Activated CD4-positive, alpha-beta memory T cell treated with anti-CD3 and anti-CD28 coated beads, Interleukin-2, amount 10 ng/mL, durations not matched to agents 7 days and 5 days (primary cell): ENCODE measurements around the gene MAN1A1. TPM values are rescaled to one million over a fixed set of nuclear protein-coding genes. Genes with fewer than 3 reads are reported as not detected.

Experiments
- CTCF ChIA-PET: fragments of 350-600 bp; sonication (Branson Sonifier 250); formaldehyde crosslinking; loops from one replicate; lab custom pipeline; 2021; ENCODE audit warnings: antibody characterized with exemption, inconsistent platforms; lab: Charles Lee
- POLR2A ChIA-PET: fragments of 350-600 bp; sonication (Branson Sonifier 250); formaldehyde crosslinking; loops from one replicate; lab custom pipeline; 2021; ENCODE audit warnings: antibody characterized with exemption; lab: Charles Lee
- DNase-seq: peaks from one replicate; pipeline ENCODE4 v3.0.0-alpha.2; 2020
- H3K27ac Mint-ChIP-seq: one replicate; pipeline ENCODE4 v1.8.0; 2021; ENCODE audit warnings: mild to moderate bottlenecking, mixed read lengths
- H3K27me3 Mint-ChIP-seq: one replicate; pipeline ENCODE4 v1.8.0; 2021; ENCODE audit warnings: mixed read lengths
- H3K36me3 Mint-ChIP-seq: one replicate; pipeline ENCODE4 v1.8.0; 2021; ENCODE audit warnings: low read depth, mixed read lengths
- H3K4me1 Mint-ChIP-seq: one replicate; pipeline ENCODE4 v1.8.0; 2021; ENCODE audit warnings: mixed read lengths
- H3K4me3 Mint-ChIP-seq: one replicate; pipeline ENCODE4 v1.8.0; 2021; ENCODE audit warnings: mild to moderate bottlenecking, mixed read lengths
- H3K9me3 Mint-ChIP-seq: one replicate; pipeline ENCODE4 v1.8.0; 2021; ENCODE audit warnings: mixed read lengths
- total RNA-seq, 2 experiments: library from RNA; stranded (reverse); gene quantifications; one replicate each; pipeline ENCODE4 v1.2.3, GENCODE V29; 2021

Gene MAN1A1
- total RNA-seq, 2 experiments from 2014 or later: 21.6 to 22.0 TPM

GRCh38 chr6:119343573-119344146 lies 5.9 kb downstream of the MAN1A1 start:
- no peak overlapping the region for H3K4me3 Mint-ChIP-seq
- no peaks in the 10 kb centered on the region for H3K9me3 Mint-ChIP-seq
- H3K36me3 Mint-ChIP-seq: peaks cover 33% of the 10 kb centered on the region
- peaks cover 74% of the 10 kb centered on the region for H3K4me1 Mint-ChIP-seq
- CTCF ChIA-PET: interaction anchor here (0.7 to 3.8 kb wide), 6 partner anchors 9 to 214 kb away, joined by 3 to 21 read pairs (median 4); no protein-coding TSS in a partner anchor
- POLR2A ChIA-PET: interaction anchor here (1.1 to 1.8 kb wide), 3 partner anchors 9 to 29 kb away, joined by 3 to 4 read pairs (median 4); no protein-coding TSS in a partner anchor
- no peak for DNase-seq
- no peak overlapping the region for H3K27ac Mint-ChIP-seq
- H3K27me3 Mint-ChIP-seq: no peaks in the 10 kb centered on the region

GRCh38 chr6:119343167-119343566 lies 6.4 kb downstream of the MAN1A1 start:
- Mint-ChIP-seq H3K4me1 (peaks cover 75% of the 10 kb centered on the region), H3K27me3 (no peaks in the 10 kb centered on the region), H3K4me3 (no peak overlapping the region), H3K27ac (no peak overlapping the region), H3K9me3 (no peaks in the 10 kb centered on the region), H3K36me3 (peaks cover 34% of the 10 kb centered on the region)
- CTCF ChIA-PET: interaction anchor here (0.7 to 3.8 kb wide), 6 partner anchors 9 to 214 kb away, joined by 3 to 21 read pairs (median 6); no protein-coding TSS in a partner anchor
- DNase-seq: no peak
- POLR2A ChIA-PET: interaction anchor here (1.1 to 2.0 kb wide), 3 partner anchors 8 to 29 kb away, joined by 3 to 6 read pairs (median 4); no protein-coding TSS in a partner anchor

DNA sequence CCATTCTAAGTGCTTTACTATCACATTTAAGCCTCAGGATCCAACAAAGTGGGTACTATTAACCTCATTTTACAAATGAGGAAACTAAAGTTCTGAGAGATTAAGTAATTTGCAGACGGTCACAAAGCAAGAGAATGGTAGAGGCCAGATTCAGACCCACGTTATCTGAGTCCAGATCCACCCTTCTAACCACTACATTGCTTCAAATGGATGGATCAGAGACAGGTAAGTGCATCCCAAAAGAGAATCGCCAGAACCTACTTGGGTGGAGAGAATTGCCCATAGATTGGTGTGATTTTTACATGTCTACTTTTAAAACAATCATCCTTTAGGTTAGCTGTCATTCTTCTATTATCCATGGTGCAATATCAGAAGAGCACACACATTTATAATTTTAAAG lies 7.1 kb downstream of the MAN1A1 start:
- ChIA-PET POLR2A (interaction anchor here (1.8 to 2.8 kb wide), 3 partner anchors 8 to 28 kb away, joined by 4 to 9 read pairs (median 6); no protein-coding TSS in a partner anchor), CTCF (interaction anchor here (1.2 to 3.8 kb wide), 3 partner anchors 8 to 213 kb away, joined by 5 to 21 read pairs (median 9); no protein-coding TSS in a partner anchor)
- H3K27ac Mint-ChIP-seq: no peak overlapping the region
- H3K4me1 Mint-ChIP-seq: peaks cover 71% of the 10 kb centered on the region
- H3K27me3 Mint-ChIP-seq: no peaks in the 10 kb centered on the region
- no peak overlapping the region for H3K4me3 Mint-ChIP-seq
- peaks cover 32% of the 10 kb centered on the region for H3K36me3 Mint-ChIP-seq
- H3K9me3 Mint-ChIP-seq: no peaks in the 10 kb centered on the region
- DNase-seq: no peak

DNA sequence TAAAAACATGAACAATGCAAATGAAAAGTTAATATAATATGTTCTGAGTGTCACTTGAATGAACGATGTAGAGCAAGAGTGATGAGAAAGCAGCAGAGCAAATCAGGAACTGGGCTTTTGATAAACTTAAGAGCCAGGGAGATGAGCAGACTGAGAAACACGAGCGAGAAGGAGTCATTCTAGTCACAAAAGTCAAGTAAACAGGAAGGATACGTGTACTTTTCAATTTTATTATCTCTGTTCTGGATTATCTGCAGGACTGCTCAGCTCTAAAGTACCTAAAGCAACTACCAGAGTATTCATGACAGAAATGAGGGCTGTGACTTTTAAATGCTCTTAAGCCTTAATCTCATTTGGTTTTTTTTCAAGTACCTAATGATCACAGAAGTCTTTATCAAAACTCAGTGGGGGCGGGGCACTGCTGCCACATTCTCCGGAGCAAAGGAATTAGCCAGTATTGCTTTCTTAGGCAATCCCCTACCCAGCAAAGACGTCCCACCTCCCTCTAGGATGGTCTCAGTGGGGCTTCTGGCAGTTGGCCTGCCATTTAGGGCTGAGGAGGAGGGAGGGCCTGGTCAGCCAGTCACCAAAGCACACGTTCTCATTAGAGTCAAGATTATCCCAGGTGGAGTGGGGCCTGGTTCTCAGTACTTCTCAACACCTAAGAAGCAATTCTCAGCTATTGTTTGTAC lies 8.6 kb downstream of the MAN1A1 start:
- CTCF ChIA-PET: interaction anchor here (0.8 kb wide), 1 partner anchor 10 kb away, joined by 3 read pairs; no protein-coding TSS in a partner anchor
- no peaks in the 10 kb centered on the region for H3K27me3 Mint-ChIP-seq
- no peaks in the 10 kb centered on the region for H3K9me3 Mint-ChIP-seq
- no peak for DNase-seq
- H3K4me3 Mint-ChIP-seq: no peak overlapping the region
- POLR2A ChIA-PET: interaction anchor here (1.4 to 2.8 kb wide), 2 partner anchors 10 to 27 kb away, joined by 4 to 9 read pairs; no protein-coding TSS in a partner anchor
- H3K27ac Mint-ChIP-seq: peak overlapping the region; percentile 7
- H3K4me1 Mint-ChIP-seq: peaks cover 64% of the 10 kb centered on the region
- H3K36me3 Mint-ChIP-seq: peaks cover 28% of the 10 kb centered on the region

DNA sequence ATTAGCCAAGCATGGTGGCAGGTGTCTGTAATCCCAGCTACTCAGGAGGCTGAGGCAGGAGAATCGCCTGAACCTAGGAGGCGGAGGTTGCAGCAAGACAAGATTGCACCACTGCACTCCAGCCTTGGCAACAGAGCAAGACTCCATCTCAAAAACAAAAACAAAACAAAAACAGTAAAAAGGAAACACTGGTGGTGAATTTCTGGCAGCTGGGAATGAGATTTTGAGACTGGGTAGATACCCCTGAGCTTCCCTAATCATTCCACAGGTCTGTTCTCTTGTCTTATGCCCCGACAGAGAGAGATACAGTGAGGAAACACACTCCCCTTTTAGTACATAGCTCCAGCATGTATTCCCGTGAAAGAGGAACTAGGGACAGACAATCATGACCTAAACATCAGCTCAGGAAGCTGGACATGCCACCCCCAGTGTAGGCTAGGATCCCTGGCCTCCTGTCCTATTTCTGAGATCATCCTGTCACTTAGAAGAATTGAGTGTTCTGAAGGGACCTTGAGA lies 9.6 kb downstream of the MAN1A1 start:
- Mint-ChIP-seq H3K4me1 (peaks cover 61% of the 10 kb centered on the region), H3K36me3 (peaks cover 25% of the 10 kb centered on the region), H3K27me3 (no peaks in the 10 kb centered on the region), H3K9me3 (no peaks in the 10 kb centered on the region), H3K4me3 (no peak overlapping the region), H3K27ac (no peak overlapping the region)
- DNase-seq: no peak
- ChIA-PET CTCF (interaction anchor here (0.8 kb wide), 1 partner anchor 10 kb away, joined by 3 read pairs; no protein-coding TSS in a partner anchor), POLR2A (interaction anchor here (1.1 to 2.8 kb wide), 3 partner anchors 8 to 26 kb away, joined by 3 to 9 read pairs (median 4); no protein-coding TSS in a partner anchor)

DNA sequence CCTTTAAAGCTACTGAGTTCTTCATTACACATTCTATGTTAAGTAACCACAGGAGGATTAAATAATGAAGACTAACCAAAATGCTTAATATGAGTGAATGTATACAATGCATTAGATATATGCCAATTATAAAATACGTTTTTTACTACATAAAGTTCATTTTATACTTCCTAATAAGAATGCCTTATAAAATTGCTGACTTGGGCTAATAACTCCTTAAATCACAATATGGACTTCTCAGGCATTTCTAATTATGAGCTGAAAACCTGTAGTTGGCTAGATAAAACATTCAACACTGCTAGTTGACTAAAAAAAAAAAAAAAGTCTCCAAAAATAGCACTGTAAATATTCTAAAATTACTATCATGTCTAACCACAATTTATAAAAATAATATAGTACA lies 11.8 kb downstream of the MAN1A1 start:
- DNase-seq: no peak
- H3K27ac Mint-ChIP-seq: no peak overlapping the region
- ChIA-PET POLR2A (interaction anchor here (0.6 to 5.9 kb wide), 3 partner anchors 10 to 443 kb away, joined by 3 to 43 read pairs (median 4); partner anchors contain the start of gene ASF1A), CTCF (interaction anchor here (1.4 kb wide), 1 partner anchor 9 kb away, joined by 7 read pairs; no protein-coding TSS in a partner anchor)
- H3K4me1 Mint-ChIP-seq: peaks cover 55% of the 10 kb centered on the region
- H3K9me3 Mint-ChIP-seq: no peaks in the 10 kb centered on the region
- H3K27me3 Mint-ChIP-seq: no peaks in the 10 kb centered on the region
- peaks cover 23% of the 10 kb centered on the region for H3K36me3 Mint-ChIP-seq
- no peak overlapping the region for H3K4me3 Mint-ChIP-seq

GRCh38 chr6:119337252-119337651 lies 12.3 kb downstream of the MAN1A1 start:
- Mint-ChIP-seq H3K4me3 (no peak overlapping the region), H3K27ac (no peak overlapping the region), H3K9me3 (no peaks in the 10 kb centered on the region), H3K36me3 (peaks cover 23% of the 10 kb centered on the region), H3K27me3 (no peaks in the 10 kb centered on the region), H3K4me1 (peaks cover 54% of the 10 kb centered on the region)
- ChIA-PET CTCF (interaction anchor here (1.4 kb wide), 1 partner anchor 10 kb away, joined by 7 read pairs; no protein-coding TSS in a partner anchor), POLR2A (interaction anchor here (0.6 to 5.9 kb wide), 2 partner anchors 10 to 152 kb away, joined by 3 to 43 read pairs; no protein-coding TSS in a partner anchor)
- no peak for DNase-seq

- CTCF ChIA-PET: interaction anchor here (0.6 to 3.6 kb wide), 7 partner anchors 9 to 653 kb away, joined by 4 to 22 read pairs (median 7); no protein-coding TSS in a partner anchor
- H3K27ac Mint-ChIP-seq: no peak overlapping the region
Observed at GRCh38 chr6:119334535-119335264, 14.9 kb downstream of the MAN1A1 start.

GRCh38 chr6:119333707-119334295 lies 15.8 kb downstream of the MAN1A1 start:
- Mint-ChIP-seq H3K27ac (no peak overlapping the region), H3K9me3 (no peaks in the 10 kb centered on the region), H3K36me3 (peaks cover 26% of the 10 kb centered on the region), H3K4me1 (peaks cover 57% of the 10 kb centered on the region), H3K27me3 (no peaks in the 10 kb centered on the region), H3K4me3 (no peak overlapping the region)
- CTCF ChIA-PET: interaction anchor here (0.6 to 3.6 kb wide), 9 partner anchors 10 to 654 kb away, joined by 4 to 22 read pairs (median 7); no protein-coding TSS in a partner anchor
- DNase-seq: no peak
- POLR2A ChIA-PET: interaction anchor here (1.4 to 5.9 kb wide), 5 partner anchors 10 to 19 kb away, joined by 3 to 43 read pairs (median 8); no protein-coding TSS in a partner anchor

More at GRCh38 chr6:119334535-119335264, 14.9 kb downstream of the MAN1A1 start:
- POLR2A ChIA-PET: interaction anchor here (0.8 to 5.9 kb wide), 5 partner anchors 9 to 20 kb away, joined by 3 to 43 read pairs (median 7); no protein-coding TSS in a partner anchor
- H3K27me3 Mint-ChIP-seq: no peaks in the 10 kb centered on the region
- H3K9me3 Mint-ChIP-seq: no peaks in the 10 kb centered on the region
- H3K4me1 Mint-ChIP-seq: peaks cover 59% of the 10 kb centered on the region
- H3K36me3 Mint-ChIP-seq: peaks cover 28% of the 10 kb centered on the region
- H3K4me3 Mint-ChIP-seq: no peak overlapping the region
- DNase-seq: no peak

DNA sequence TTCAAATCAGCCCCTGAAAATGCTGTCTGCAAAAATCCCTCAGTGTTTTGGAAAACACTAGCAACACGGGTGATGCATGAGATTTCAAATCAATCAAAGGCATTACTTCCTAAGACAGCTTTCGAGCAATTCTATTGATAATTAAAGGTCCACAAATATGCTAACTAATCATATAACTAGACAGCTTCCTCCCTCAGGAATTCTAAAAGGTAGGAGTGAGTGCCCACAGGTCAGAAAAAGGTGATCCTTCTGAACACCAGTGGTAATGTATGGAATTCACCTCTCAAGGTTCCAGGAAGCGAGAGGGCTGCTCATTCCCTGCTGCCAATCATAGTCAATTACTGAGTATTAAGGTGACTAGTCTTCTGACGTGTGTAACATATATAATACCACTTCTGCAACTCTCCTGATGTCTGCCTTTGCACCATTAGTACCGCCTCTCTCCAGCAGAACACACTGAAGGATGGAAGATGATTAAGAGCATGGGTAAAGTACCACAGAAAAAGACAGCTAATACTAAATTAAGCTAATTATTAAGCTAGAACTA lies 16.4 kb downstream of the MAN1A1 start:
- Mint-ChIP-seq H3K4me3 (no peak overlapping the region), H3K36me3 (peaks cover 22% of the 10 kb centered on the region), H3K27ac (no peak overlapping the region), H3K4me1 (peaks cover 56% of the 10 kb centered on the region), H3K27me3 (no peaks in the 10 kb centered on the region), H3K9me3 (no peaks in the 10 kb centered on the region)
- POLR2A ChIA-PET: interaction anchor here (0.9 to 5.9 kb wide), 5 partner anchors 11 to 186 kb away, joined by 4 to 43 read pairs (median 9); no protein-coding TSS in a partner anchor
- CTCF ChIA-PET: interaction anchor here (0.6 to 3.6 kb wide), 11 partner anchors 11 to 630 kb away, joined by 3 to 22 read pairs (median 4); no protein-coding TSS in a partner anchor
- no peak for DNase-seq
